ENCODE data around the gene MTF2.

MTF2 gene

DNA sequence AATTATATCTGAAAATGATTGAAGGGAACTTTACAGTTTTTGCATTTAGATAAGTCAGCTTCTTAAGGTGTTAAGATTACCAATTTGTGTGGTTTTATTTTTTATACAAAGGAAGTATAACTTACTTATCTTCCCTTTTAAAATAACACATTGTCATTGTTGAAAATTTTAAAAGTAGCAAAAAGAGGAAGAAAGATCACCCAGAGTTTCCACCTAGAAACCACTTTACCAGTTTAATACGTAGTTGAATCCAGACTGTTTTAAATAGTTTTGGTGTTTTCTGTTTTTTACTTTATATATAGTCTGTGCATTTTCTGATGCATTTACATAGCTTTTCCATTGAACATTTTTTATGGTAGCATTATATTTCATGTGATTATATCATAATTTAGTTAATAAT, 107.6 kb downstream of the MTF2 start:
- no peak for DNase-seq

All from right kidney (tissue), 1 donor.